ENCODE results near the gene NARF.

The NARF gene

GRCh38 chr17:82434216-82434565 lies 24.4 kb upstream of the NARF start:
- H3K36me3 ChIP-seq (ENCODE audit: insufficient read depth, low read length) = no peaks in the 10 kb centered on the region
- no peak overlapping the region for H3K4me3 ChIP-seq (ENCODE audit: low read depth, low read length)
- H3K4me1 ChIP-seq (ENCODE audit: control insufficient read depth, insufficient read depth, low read length, unreplicated experiment) = no peaks in the 10 kb centered on the region
- no peaks in the 10 kb centered on the region for H3K27me3 ChIP-seq (ENCODE audit: insufficient read depth, low read length)
- no peak overlapping the region for H2AFZ ChIP-seq (ENCODE audit: low read length, unreplicated experiment)
- H3K79me2 ChIP-seq (ENCODE audit: control insufficient read depth, insufficient read depth, low read length, unreplicated experiment) = no peaks in the 10 kb centered on the region
- no peak overlapping the region for H3K27ac ChIP-seq (ENCODE audit: low read depth, low read length)

DNA sequence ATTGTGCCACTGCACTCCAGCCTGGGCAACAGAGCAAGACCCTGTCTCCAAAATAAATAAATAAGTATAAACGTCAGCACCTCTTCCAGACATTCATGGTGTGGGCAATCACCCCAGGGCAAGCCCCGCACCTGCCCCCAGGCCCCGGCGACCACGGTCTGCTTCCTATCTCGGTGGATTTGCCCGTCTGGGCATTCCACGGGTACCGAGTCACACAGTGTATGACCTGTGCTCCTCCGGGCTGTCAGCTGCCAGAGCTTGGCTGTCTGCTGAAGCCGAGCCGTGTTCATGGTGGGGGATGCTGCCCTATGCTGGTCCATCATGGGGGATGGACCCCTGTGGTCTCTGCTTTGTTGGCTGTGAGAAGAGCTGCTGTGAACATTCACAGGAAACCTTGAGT lies 23.4 kb upstream of the NARF start:
- H3K36me3 ChIP-seq (ENCODE audit: insufficient read depth, low read length) = no peaks in the 10 kb centered on the region
- no peaks in the 10 kb centered on the region for H3K79me2 ChIP-seq (ENCODE audit: control insufficient read depth, insufficient read depth, low read length, unreplicated experiment)
- H2AFZ ChIP-seq (ENCODE audit: low read length, unreplicated experiment) = no peak overlapping the region
- H3K27ac ChIP-seq (ENCODE audit: low read depth, low read length) = no peak overlapping the region
- H3K27me3 ChIP-seq (ENCODE audit: insufficient read depth, low read length) = no peaks in the 10 kb centered on the region
- no peak overlapping the region for H3K4me3 ChIP-seq (ENCODE audit: low read depth, low read length)
- H3K4me1 ChIP-seq (ENCODE audit: control insufficient read depth, insufficient read depth, low read length, unreplicated experiment) = no peaks in the 10 kb centered on the region

GRCh38 chr17:82435601-82436583 lies 22.6 kb upstream of the NARF start:
- no peaks in the 10 kb centered on the region for H3K27me3 ChIP-seq (ENCODE audit: insufficient read depth, low read length)
- H3K27ac ChIP-seq (ENCODE audit: low read depth, low read length) = no peak overlapping the region
- no peak overlapping the region for H2AFZ ChIP-seq (ENCODE audit: low read length, unreplicated experiment)
- H3K4me3 ChIP-seq (ENCODE audit: low read depth, low read length) = no peak overlapping the region
- no peaks in the 10 kb centered on the region for H3K4me1 ChIP-seq (ENCODE audit: control insufficient read depth, insufficient read depth, low read length, unreplicated experiment)
- H3K79me2 ChIP-seq (ENCODE audit: control insufficient read depth, insufficient read depth, low read length, unreplicated experiment) = no peaks in the 10 kb centered on the region
- no peaks in the 10 kb centered on the region for H3K36me3 ChIP-seq (ENCODE audit: insufficient read depth, low read length)

DNA sequence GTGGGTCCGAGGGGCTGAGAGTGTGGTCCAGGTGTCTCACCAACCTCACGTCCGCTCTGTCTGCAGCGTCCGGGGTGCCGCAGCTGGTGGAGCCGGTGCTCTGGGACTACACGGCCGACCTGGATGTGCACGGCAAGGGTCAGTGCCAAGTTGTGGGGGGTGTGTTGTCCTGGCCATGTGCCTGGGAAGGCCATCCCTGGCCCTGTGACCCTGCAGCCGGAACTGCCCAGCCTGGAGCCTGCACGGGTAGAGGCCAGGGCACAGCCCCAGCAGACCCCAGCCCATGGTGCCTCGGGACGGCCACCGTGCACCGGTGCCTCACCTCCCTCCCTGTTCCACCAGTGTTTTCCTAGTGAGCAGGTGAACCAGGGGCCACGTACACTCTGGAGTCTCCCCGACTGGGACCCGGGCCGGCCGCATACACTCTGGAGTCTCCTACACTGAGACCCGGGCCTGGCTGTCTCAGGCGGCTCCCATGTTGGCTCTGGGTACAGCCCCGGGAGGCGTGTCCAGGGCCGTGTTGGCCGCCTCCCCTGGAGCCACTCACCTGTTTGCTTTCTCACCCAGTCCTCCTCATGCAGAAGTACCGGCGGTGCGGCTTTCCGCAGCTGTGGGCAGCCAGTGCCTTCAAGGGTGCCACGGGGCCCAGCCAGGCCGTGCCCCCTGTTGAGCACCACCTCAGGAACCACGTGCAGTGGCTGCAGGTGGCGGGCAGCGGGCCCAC lies 21.8 kb upstream of the NARF start:
- H3K79me2 ChIP-seq (ENCODE audit: control insufficient read depth, insufficient read depth, low read length, unreplicated experiment) = no peaks in the 10 kb centered on the region
- H3K27ac ChIP-seq (ENCODE audit: low read depth, low read length) = no peak overlapping the region
- H3K4me1 ChIP-seq (ENCODE audit: control insufficient read depth, insufficient read depth, low read length, unreplicated experiment) = no peaks in the 10 kb centered on the region
- H3K36me3 ChIP-seq (ENCODE audit: insufficient read depth, low read length) = no peaks in the 10 kb centered on the region
- H3K4me3 ChIP-seq (ENCODE audit: low read depth, low read length) = no peak overlapping the region
- no peak overlapping the region for H2AFZ ChIP-seq (ENCODE audit: low read length, unreplicated experiment)
- H3K27me3 ChIP-seq (ENCODE audit: insufficient read depth, low read length) = no peaks in the 10 kb centered on the region

GRCh38 chr17:82437325-82437668 lies 21.2 kb upstream of the NARF start:
- H2AFZ ChIP-seq (ENCODE audit: low read length, unreplicated experiment) = no peak overlapping the region
- no peak overlapping the region for H3K27ac ChIP-seq (ENCODE audit: low read depth, low read length)
- H3K4me1 ChIP-seq (ENCODE audit: control insufficient read depth, insufficient read depth, low read length, unreplicated experiment) = no peaks in the 10 kb centered on the region
- no peaks in the 10 kb centered on the region for H3K79me2 ChIP-seq (ENCODE audit: control insufficient read depth, insufficient read depth, low read length, unreplicated experiment)
- no peaks in the 10 kb centered on the region for H3K27me3 ChIP-seq (ENCODE audit: insufficient read depth, low read length)
- H3K4me3 ChIP-seq (ENCODE audit: low read depth, low read length) = no peak overlapping the region
- no peaks in the 10 kb centered on the region for H3K36me3 ChIP-seq (ENCODE audit: insufficient read depth, low read length)

DNA sequence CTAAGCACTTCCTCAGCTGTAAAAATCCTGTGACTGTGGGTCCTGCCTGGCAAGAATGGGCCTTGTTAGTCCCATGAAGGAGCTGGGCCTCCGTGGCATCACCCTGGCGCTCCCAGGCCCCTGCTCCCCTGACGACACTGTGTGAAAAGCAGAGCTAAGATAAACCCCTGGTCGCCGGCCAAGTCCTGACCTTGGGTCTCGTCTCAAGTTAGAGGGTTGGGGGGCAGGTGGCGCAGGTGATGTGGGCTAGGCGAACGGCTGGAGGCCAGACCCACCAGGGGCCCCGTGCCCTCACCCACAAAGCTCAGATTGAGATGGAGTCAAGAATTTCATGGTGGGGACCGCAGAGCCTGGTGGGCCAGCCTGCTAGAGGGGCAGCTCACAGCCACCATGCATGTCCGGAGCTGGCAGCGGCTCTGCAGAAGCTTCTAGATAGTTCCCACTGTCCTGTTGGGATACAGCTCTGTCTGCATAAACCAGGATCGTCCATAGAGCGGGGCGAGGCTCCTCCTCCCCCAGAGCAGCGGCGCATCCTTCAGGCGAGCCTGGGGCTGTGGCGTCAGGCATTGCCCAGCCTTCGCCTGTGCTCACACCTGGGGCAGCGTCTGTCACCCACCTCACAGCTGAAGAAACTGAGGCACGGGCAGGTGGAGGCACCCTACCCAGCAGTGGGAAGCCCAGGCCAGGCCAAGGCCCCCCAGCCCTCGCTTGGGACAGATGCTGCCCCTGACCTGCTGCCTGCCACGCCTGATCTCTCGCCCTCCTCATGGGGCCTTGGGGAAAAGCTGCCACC lies 19.9 kb upstream of the NARF start:
- no peaks in the 10 kb centered on the region for H3K36me3 ChIP-seq (ENCODE audit: insufficient read depth, low read length)

DNA sequence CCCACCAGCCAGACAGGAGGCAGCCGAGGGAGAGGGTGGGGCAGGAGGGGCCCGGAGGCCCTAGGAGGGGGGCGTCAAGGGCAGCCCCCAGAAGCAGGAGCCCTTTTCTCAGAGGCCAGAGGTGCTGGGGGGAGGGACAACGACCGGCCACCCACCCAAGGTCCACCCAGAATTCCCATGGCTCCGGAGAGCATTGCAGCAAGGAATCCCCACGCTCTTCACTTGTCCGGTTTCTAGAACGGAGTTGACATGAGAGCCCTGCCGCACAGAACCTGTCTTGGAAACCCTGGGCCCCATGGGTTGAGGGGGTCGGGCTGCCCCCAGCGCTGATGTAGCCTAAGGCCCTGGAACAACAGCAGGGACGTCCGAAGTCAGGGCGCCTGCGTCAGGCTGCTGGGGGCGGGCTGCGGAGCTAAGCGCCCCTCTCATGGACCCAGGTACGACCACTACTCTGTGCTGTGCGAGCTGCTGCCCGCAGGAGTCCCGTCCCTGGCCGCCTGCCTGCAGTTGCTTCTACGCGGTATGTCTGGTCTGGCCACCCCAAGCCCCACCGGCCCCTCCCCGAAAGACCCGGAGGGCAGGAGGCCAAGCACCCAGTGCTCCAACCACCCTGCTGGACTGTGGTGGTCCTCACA lies 19.2 kb upstream of the NARF start:
- Histone ChIP-seq H3K36me3 (ENCODE audit: insufficient read depth, low read length) (no peaks in the 10 kb centered on the region), H3K79me2 (ENCODE audit: control insufficient read depth, insufficient read depth, low read length, unreplicated experiment) (no peaks in the 10 kb centered on the region), H3K4me3 (ENCODE audit: low read depth, low read length) (no peak overlapping the region), H3K27me3 (ENCODE audit: insufficient read depth, low read length) (no peaks in the 10 kb centered on the region), H3K27ac (ENCODE audit: low read depth, low read length) (no peak overlapping the region), H3K4me1 (ENCODE audit: control insufficient read depth, insufficient read depth, low read length, unreplicated experiment) (no peaks in the 10 kb centered on the region), H2AFZ (ENCODE audit: low read length, unreplicated experiment) (no peak overlapping the region)

More for the DNA sequence above, 19.9 kb upstream of the NARF start:
- Histone ChIP-seq H2AFZ (ENCODE audit: low read length, unreplicated experiment) (no peak overlapping the region), H3K27ac (ENCODE audit: low read depth, low read length) (no peak overlapping the region), H3K4me1 (ENCODE audit: control insufficient read depth, insufficient read depth, low read length, unreplicated experiment) (no peaks in the 10 kb centered on the region), H3K4me3 (ENCODE audit: low read depth, low read length) (no peak overlapping the region), H3K27me3 (ENCODE audit: insufficient read depth, low read length) (no peaks in the 10 kb centered on the region), H3K79me2 (ENCODE audit: control insufficient read depth, insufficient read depth, low read length, unreplicated experiment) (no peaks in the 10 kb centered on the region)

DNA sequence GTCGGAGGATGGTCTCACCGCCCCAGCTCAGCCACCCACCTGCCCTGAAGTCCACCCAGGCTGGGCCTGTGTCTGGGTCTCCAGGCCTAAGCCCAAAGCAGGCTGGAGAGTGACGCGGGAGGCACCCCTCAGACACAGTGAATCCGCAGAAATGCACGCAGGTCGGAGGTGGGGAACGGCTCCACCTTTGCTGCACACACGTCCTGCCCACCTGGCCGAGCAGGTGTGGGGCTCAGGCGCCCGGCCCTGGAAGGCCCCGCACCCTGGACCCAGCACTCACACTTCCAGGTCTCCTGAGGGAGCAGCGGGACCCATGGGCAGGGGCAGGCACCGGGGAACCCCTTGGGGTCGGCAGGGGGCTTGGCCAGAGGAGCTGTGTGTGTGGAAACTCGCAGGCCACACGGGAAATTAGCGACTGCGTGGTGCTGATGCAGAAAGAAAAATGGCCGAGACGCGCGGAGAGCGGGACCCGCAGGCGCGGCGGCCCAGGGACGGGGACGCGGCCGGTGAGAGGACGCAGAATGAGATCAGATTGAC lies 18.6 kb upstream of the NARF start:
- Histone ChIP-seq H3K4me1 (ENCODE audit: control insufficient read depth, insufficient read depth, low read length, unreplicated experiment) (no peaks in the 10 kb centered on the region), H3K27me3 (ENCODE audit: insufficient read depth, low read length) (no peaks in the 10 kb centered on the region), H3K27ac (ENCODE audit: low read depth, low read length) (no peak overlapping the region), H3K79me2 (ENCODE audit: control insufficient read depth, insufficient read depth, low read length, unreplicated experiment) (no peaks in the 10 kb centered on the region), H2AFZ (ENCODE audit: low read length, unreplicated experiment) (no peak overlapping the region), H3K4me3 (ENCODE audit: low read depth, low read length) (no peak overlapping the region), H3K36me3 (ENCODE audit: insufficient read depth, low read length) (no peaks in the 10 kb centered on the region)

DNA sequence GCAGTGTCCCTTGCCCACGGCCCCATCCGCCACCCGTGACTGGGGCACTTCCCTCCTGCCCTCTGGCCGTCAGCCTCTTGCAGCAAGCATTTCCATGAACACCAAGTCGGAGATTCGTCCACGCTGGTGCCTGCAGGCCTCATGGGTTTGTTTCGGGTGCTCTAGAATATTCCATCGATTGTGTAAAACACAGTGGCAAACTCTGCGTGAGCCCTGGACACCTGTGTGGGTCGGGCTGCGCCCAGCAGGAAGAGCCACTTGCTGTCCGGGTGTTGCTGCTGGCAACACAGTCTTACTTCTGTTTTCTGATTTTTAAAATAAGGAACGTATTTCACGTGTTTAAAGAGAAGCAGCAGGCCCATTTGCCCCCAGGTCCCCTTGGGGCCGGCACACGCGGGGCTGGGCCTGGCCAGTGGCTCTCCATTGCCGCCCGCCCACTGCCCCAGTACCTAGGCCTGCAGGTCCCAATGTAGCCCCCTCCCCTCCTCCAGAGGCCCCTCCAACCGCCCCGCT lies 18.0 kb upstream of the NARF start:
- Histone ChIP-seq H3K27me3 (ENCODE audit: insufficient read depth, low read length) (no peaks in the 10 kb centered on the region), H3K4me3 (ENCODE audit: low read depth, low read length) (no peak overlapping the region), H2AFZ (ENCODE audit: low read length, unreplicated experiment) (no peak overlapping the region), H3K27ac (ENCODE audit: low read depth, low read length) (no peak overlapping the region), H3K79me2 (ENCODE audit: control insufficient read depth, insufficient read depth, low read length, unreplicated experiment) (no peaks in the 10 kb centered on the region), H3K4me1 (ENCODE audit: control insufficient read depth, insufficient read depth, low read length, unreplicated experiment) (no peaks in the 10 kb centered on the region), H3K36me3 (ENCODE audit: insufficient read depth, low read length) (no peaks in the 10 kb centered on the region)
